Left lobe of liver (tissue), 2 donors: ENCODE measurements around the gene ARHGEF2. TPM values are rescaled to one million over a fixed set of nuclear protein-coding genes. Genes with fewer than 3 reads are reported as not detected.
"Not testable (repeated sequence)": the region's sequence is repeated elsewhere in the genome, so short reads cannot be mapped to it uniquely, and the experiment has no call there.

Source experiments
- ATAC-seq: fragments of 200-7000 bp; cut with Tn5 transposase; one replicate; pipeline ENCODE4 v1.9.1; 2020; ENCODE audit warnings: mild to moderate bottlenecking, moderate library complexity
- DNase-seq: peaks from one replicate; pipeline ENCODE4 v3.0.0-alpha.2; 2020; ENCODE audit warnings: low spot score
- total RNA-seq: library from RNA; stranded (reverse); gene quantifications from one replicate; pipeline ENCODE4 v1.2.1, GENCODE V29; 2021
- donor health status: DM: no; HTN: no; CAD: no; lungs with moderate emphysema.
- donor health status: DM: no; HTN: yes; CAD: no.

ARHGEF2 gene
- total RNA-seq, 1 donor from 2014 or later = 6.5 TPM

- DNase-seq (no peak), ATAC-seq (no peak)
Observed at GRCh38 chr1:155993595-155993994, 15.2 kb upstream of the ARHGEF2 start.

- no peak for ATAC-seq
- DNase-seq = no peak
Observed at GRCh38 chr1:155990005-155990739, 11.8 kb upstream of the ARHGEF2 start.

- ATAC-seq (peak; percentile 88), DNase-seq (peak; percentile 71)
Observed at GRCh38 chr1:155989242-155990004, 11.1 kb upstream of the ARHGEF2 start.

GRCh38 chr1:155984903-155985645 lies 6.7 kb upstream of the ARHGEF2 start:
- not testable (repeated sequence) for ATAC-seq, DNase-seq

GRCh38 chr1:155984341-155984740 lies 6.0 kb upstream of the ARHGEF2 start:
- DNase-seq (no peak), ATAC-seq (no peak)

GRCh38 chr1:155983191-155984024 lies 5.1 kb upstream of the ARHGEF2 start:
- ATAC-seq = peak; percentile 24
- DNase-seq = no peak

GRCh38 chr1:155982106-155982505 lies 3.8 kb upstream of the ARHGEF2 start:
- no peak for ATAC-seq
- no peak for DNase-seq

- ATAC-seq = no peak
- DNase-seq = no peak
Observed at GRCh38 chr1:155981266-155982088, 3.1 kb upstream of the ARHGEF2 start.

- DNase-seq (no peak), ATAC-seq (no peak)
Observed at GRCh38 chr1:155979597-155980343, 1.4 kb upstream of the ARHGEF2 start.

- DNase-seq (no peak), ATAC-seq (peak; percentile 8)
Observed at GRCh38 chr1:155978973-155979429, 654 bp upstream of the ARHGEF2 start.

- no peak for DNase-seq
- ATAC-seq = peak; percentile 56
Observed at GRCh38 chr1:155977690-155978324, 540 bp downstream of the ARHGEF2 start.

GRCh38 chr1:155976913-155977689 lies 1.2 kb downstream of the ARHGEF2 start:
- DNase-seq = no peak

GRCh38 chr1:155976062-155976912 lies 2.1 kb downstream of the ARHGEF2 start:
- DNase-seq = no peak
- ATAC-seq = no peak

More at GRCh38 chr1:155976913-155977689, 1.2 kb downstream of the ARHGEF2 start:
- peak; percentile 11 for ATAC-seq

- ATAC-seq (no peak), DNase-seq (no peak)
Observed at GRCh38 chr1:155975375-155976061, 2.8 kb downstream of the ARHGEF2 start.

- no peak for ATAC-seq
Observed at GRCh38 chr1:155974208-155975115, 3.9 kb downstream of the ARHGEF2 start.

More at GRCh38 chr1:155974208-155975115, 3.9 kb downstream of the ARHGEF2 start:
- no peak for DNase-seq
